ENCODE data around the gene THUMPD1. TPM values are rescaled to one million over a fixed set of nuclear protein-coding genes. Genes with fewer than 3 reads are reported as not detected.

The THUMPD1 gene
- total and polyA plus RNA-seq, 2 experiments from 2014 or later, result 44.6 to 93.0 TPM

GRCh38 chr16:20744922-20745440 lies 3.4 kb upstream of the THUMPD1 start (continued):
- TF ChIP-seq ZNF462 (CRISPR knock-in tag; IDR thresholded peaks at IDR 0.05), result no peak
- no peak for TF ChIP-seq NANOG (IDR thresholded peaks at IDR 0.05; ENCODE audit: borderline replicate concordance)
- no peak for TF ChIP-seq CREB1 (CRISPR knock-in tag; IDR thresholded peaks at IDR 0.05; ENCODE audit: low read depth)
- no peak for TF ChIP-seq CTCF (conservative IDR thresholded peaks at IDR 0.05; ENCODE audit: low read depth in 2 of 2)
- no peak for TF ChIP-seq EZH2phosphoT487 (IDR thresholded peaks at IDR 0.05; ENCODE audit: unreplicated experiment)

GRCh38 chr16:20743591-20743990 lies 2.0 kb upstream of the THUMPD1 start:
- Histone ChIP-seq H4K20me1 (replicated peaks; ENCODE audit: insufficient read depth) (peaks cover 21% of the 10 kb centered on the region), H2AFZ (no peak overlapping the region), H3K4me3 (no peak overlapping the region), H3K4me2 (no peak overlapping the region), H3K79me2 (replicated peaks; ENCODE audit: insufficient read depth) (peaks cover 26% of the 10 kb centered on the region), H3K36me3 (ENCODE audit: insufficient read depth) (peaks cover 3% of the 10 kb centered on the region; the same call in 1 of the 2 replicates), H3F3A (replicated peaks; ENCODE audit: low read depth) (no peaks in the 10 kb centered on the region), H3K9me2 (ENCODE audit: insufficient read depth) (peaks cover 8% of the 10 kb centered on the region; the same call in 1 of the 2 replicates), H3K27me3 (ENCODE audit: insufficient read depth) (no peaks in the 10 kb centered on the region), H3K27ac (ENCODE audit: low read depth) (no peak overlapping the region), H3K4me1 (ENCODE audit: insufficient read depth) (peaks cover 8% of the 10 kb centered on the region; the same call in 1 of the 2 replicates)
- Mint-ChIP-seq H3K4me1 (peaks cover 5% of the 10 kb centered on the region; the same call in 2 of the 3 replicates), H3K27ac (no peak overlapping the region), H3K36me3 (ENCODE audit: low read depth) (peaks cover 11% of the 10 kb centered on the region), H3K27me3 (ENCODE audit: insufficient read depth, low read depth, poor library complexity) (peaks cover 12% of the 10 kb centered on the region), H3K4me3 (no peak overlapping the region), H3K9me3 (peaks cover 28% of the 10 kb centered on the region)
- DNase-seq (ENCODE audit: low spot score) (no peak), ATAC-seq (no peak)
- TF ChIP-seq ZNF331 (CRISPR knock-in tag; IDR thresholded peaks at IDR 0.05; ENCODE audit: low read depth), result no peak
- TF ChIP-seq ZNF114 (CRISPR knock-in tag; IDR thresholded peaks at IDR 0.05), result no peak
- TF ChIP-seq EZH2 (IDR thresholded peaks at IDR 0.05; ENCODE audit: low read depth, unreplicated experiment), result no peak
- no peak for TF ChIP-seq STAT1 (IDR thresholded peaks at IDR 0.05; ENCODE audit: unreplicated experiment)
- TF ChIP-seq EZH2phosphoT487 (IDR thresholded peaks at IDR 0.05; ENCODE audit: unreplicated experiment), result no peak
- no peak for TF ChIP-seq ETS1 (IDR thresholded peaks at IDR 0.05)
- TF ChIP-seq JUNB (IDR thresholded peaks at IDR 0.05; ENCODE audit: unreplicated experiment), result no peak
- TF ChIP-seq CREB1 (CRISPR knock-in tag; IDR thresholded peaks at IDR 0.05; ENCODE audit: low read depth), result no peak
- no peak for TF ChIP-seq NANOG (IDR thresholded peaks at IDR 0.05; ENCODE audit: borderline replicate concordance)
